Heart right ventricle (tissue), 16 donors: ENCODE data around the gene TKFC. TPM values are rescaled to one million over a fixed set of nuclear protein-coding genes. Genes with fewer than 3 reads are reported as not detected.

Experiments used
- ATAC-seq, 8 donors: fragments of 200-7000 bp; cut with Tn5 transposase; one replicate each; pipeline ENCODE4 v1.9.1; 2020; ENCODE audit warnings: mild to moderate bottlenecking in 8 of 8, moderate library complexity in 8 of 8, moderate number of reproducible peaks in 1 of 8
- DNase-seq, 2 donors: peaks; one replicate each; pipeline ENCODE4 v3.0.0-alpha.2; 2020
- H3K27ac ChIP-seq, 10 donors: fragments of 200-600 bp; sonication (generic) in 2 of 10; one replicate each; pipeline versions ENCODE4 v1.5.0 to v1.8.0; 2020 to 2022; ENCODE audit warnings: mild to moderate bottlenecking in 3 of 10
- H3K27me3 ChIP-seq, 7 donors: fragments of 200-600 bp; one replicate each; pipeline ENCODE4 v1.8.0; 2021 to 2022; ENCODE audit warnings: mild to moderate bottlenecking in 2 of 7
- H3K36me3 ChIP-seq, 9 donors: fragments of 200-600 bp; sonication (generic) in 1 of 9; one replicate each; pipeline versions ENCODE4 v1.5.0 to v1.8.0; 2020 to 2022; ENCODE audit warnings: mild to moderate bottlenecking in 2 of 9
- H3K4me1 ChIP-seq, 9 donors: fragments of 200-600 bp; sonication (generic) in 1 of 9; one replicate each; pipeline versions ENCODE4 v1.5.0 to v1.8.0; 2020 to 2022; ENCODE audit warnings: mild to moderate bottlenecking in 4 of 9
- H3K4me3 ChIP-seq, 10 donors: fragments of 200-600 bp; sonication (generic) in 2 of 10; one replicate each; pipeline versions ENCODE4 v1.5.0 to v1.8.0; 2020 to 2022; ENCODE audit warnings: mild to moderate bottlenecking in 7 of 10, moderate library complexity in 2 of 10
- H3K9me3 ChIP-seq, 11 donors: fragments of 200-600 bp in 10 of 11; sonication (generic) in 2 of 11; one replicate each; pipeline versions ENCODE4 v1.5.0 to v1.8.0; 2013 to 2022; ENCODE audit warnings: mild to moderate bottlenecking in 2 of 11, control low read depth in 1 of 11, moderate library complexity in 1 of 11
- WGBS, 2 donors: extraction: QIAGEN DNeasy Blood & Tissue Kit; methylation state at CpG; one replicate each; pipeline ENCODE4 v1.1.7; 2013; ENCODE audit warnings: inconsistent platforms in 1 of 2; 5-methylcytosine and 5-hydroxymethylcytosine counted together
- intact Hi-C, 10 donors: fragments of 100-400 bp; cut with DNase I; formaldehyde crosslinking; loops; one replicate each; pipeline versions ENCODE4 v1.11.1 to v1.14.2; 2022
- polyA plus RNA-seq, 2 donors: library from polyadenylated mRNA; stranded (reverse); fragments of 200-250 nt; gene quantifications; one replicate each; pipeline ENCODE4 v1.2.3, GENCODE V29; 2013
- total RNA-seq, 10 donors: library from RNA; stranded (reverse); fragmentation: NEBNext Ultra II Directional in 3 of 10; extraction: Animal tissue kit (Norgen Biotek cat#: 25700) in 3 of 10; gene quantifications; one replicate each; pipeline versions ENCODE4 v1.2.1 to v1.2.4, GENCODE V29; 2021 to 2023
- TF ChIP-seq, protein P1 (sequence below), 9 donors: fragments of 200-600 bp; sonication (generic) in 2 of 9; IDR thresholded peaks; one replicate each; pipeline versions ENCODE4 v1.5.0 to v1.8.0; 2021 to 2022; ENCODE audit warnings: antibody characterized with exemption in 9 of 9, mild to moderate bottlenecking in 5 of 9, moderate library complexity in 1 of 9
- donor health status: Arrhythmogenic right ventricular cardiomyopathy.
- donor health status: ischemic (EF 13 %, LVEDD 7.1; RV severe dilation, severe dysfunction).
- donor health status: healthy with polysubstance abuse.
- donor health status: DM: no; HTN: yes; CAD: no.
- donor health status: DM: no; HTN: no; CAD: no.
- donor health status: ischemic (EF 25% LVEDD 6.9; RV normal size, moderate dysfunction).
- donor health status: ischemic (EF 25% LVEDD 5.7; RV mildly dilated, moderate dysfunction).
- donor health status: healthy.
- donor health status: DM: yes; HTN: yes; CAD: no.
- donor health status: Ischemic cardiomyopathy.
- donor health status: ischemic (EF 35%, LVEDD 5.7; RV mildly dilated, moderate dysfunction).
- donor health status: nonischemic (EF 11% LVEDD 7.7; RV severe dilation, severe dysfunction).
- donor health status: DM: yes; HTN: yes; CAD: no.
- donor health status: PGD.
- donor health status: ischemic (EF 29% LVEDD 5.4; RV normal size, mild dysfunction).
- donor health status: nonischemic (EF 23%, LVEDD 6.1; RV moderate dilation, normal function).

The TKFC gene
- total and polyA plus RNA-seq, 12 donors: 11.8 to 26.1 (median 19.7) TPM

DNA sequence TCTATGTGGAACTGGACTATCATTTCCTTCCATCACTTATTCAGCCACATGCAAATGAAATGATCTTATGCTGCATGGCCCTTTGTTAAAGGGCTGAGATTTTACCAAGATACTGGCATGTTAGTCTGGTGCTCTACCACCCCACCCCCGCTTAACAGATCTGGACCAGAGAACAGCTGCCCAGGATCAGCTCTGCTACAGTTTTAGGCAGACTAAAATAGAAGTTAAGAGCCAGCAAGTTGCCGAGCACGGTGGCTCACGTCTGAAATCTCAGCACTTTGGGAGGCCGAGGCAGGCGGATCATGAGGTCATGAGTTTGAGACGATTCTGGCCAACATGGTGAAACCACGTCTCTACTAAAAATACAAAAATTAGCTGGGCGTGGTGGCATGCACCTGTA lies 4.7 kb upstream of the TKFC start:
- DNase-seq: no peak
- Histone ChIP-seq H3K27ac (peak overlapping the region in 2 of 10 donors; percentile 8 to 17), H3K36me3 (peaks cover 0 to 79% (median 40%) of the 10 kb centered on the region in 9 donors), H3K4me1 (peaks cover 11 to 63% (median 39%) of the 10 kb centered on the region in 9 donors), H3K27me3 (no peaks in the 10 kb centered on the region), H3K9me3 (no peaks in the 10 kb centered on the region), H3K4me3 (no peak overlapping the region)
- intact Hi-C loops: no loop called here
- TF ChIP-seq, protein P1, sequence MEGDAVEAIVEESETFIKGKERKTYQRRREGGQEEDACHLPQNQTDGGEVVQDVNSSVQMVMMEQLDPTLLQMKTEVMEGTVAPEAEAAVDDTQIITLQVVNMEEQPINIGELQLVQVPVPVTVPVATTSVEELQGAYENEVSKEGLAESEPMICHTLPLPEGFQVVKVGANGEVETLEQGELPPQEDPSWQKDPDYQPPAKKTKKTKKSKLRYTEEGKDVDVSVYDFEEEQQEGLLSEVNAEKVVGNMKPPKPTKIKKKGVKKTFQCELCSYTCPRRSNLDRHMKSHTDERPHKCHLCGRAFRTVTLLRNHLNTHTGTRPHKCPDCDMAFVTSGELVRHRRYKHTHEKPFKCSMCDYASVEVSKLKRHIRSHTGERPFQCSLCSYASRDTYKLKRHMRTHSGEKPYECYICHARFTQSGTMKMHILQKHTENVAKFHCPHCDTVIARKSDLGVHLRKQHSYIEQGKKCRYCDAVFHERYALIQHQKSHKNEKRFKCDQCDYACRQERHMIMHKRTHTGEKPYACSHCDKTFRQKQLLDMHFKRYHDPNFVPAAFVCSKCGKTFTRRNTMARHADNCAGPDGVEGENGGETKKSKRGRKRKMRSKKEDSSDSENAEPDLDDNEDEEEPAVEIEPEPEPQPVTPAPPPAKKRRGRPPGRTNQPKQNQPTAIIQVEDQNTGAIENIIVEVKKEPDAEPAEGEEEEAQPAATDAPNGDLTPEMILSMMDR (IDR thresholded peaks at IDR 0.05): no peak
- 63 to 72% methylated on average over 9 of the region's 9 CpGs for WGBS, 2 donors
- ATAC-seq: no peak

DNA sequence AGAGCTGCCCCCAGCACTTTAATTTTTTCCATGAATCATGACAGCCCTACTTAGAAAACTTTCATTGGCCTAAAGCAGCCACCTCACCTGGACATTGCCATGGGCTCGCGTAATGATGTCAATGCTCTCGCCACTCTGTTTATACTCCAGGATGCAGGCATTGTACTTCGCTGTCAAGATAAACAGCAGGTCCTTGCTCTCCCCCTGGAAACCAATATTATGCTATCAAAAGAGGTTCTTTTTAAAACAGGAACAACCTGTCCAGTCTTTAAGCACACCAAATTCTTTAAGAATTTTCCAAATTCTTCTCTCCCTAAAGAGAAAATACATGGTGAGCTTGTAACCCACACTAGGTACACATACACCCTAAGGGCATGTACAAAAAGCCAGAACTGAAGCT lies 3.2 kb upstream of the TKFC start:
- TF ChIP-seq, protein P1 (IDR thresholded peaks at IDR 0.05): no peak
- no peaks in the 10 kb centered on the region for H3K27me3 ChIP-seq
- H3K4me3 ChIP-seq: no peak overlapping the region
- no peak for ATAC-seq
- DNase-seq: no peak
- peaks cover 11 to 69% (median 47%) of the 10 kb centered on the region in 9 donors for H3K4me1 ChIP-seq
- intact Hi-C loops: loop anchor here in 3 of 10 donors (5.0 to 10.0 kb wide), 3 partner anchors 37 to 105 kb away; partner anchors contain the start of gene SDHAF2 (in 1 of the 3)
- no peaks in the 10 kb centered on the region for H3K9me3 ChIP-seq
- WGBS, 2 donors: 92 to 94% methylated on average over 4 of the region's 4 CpGs
- H3K36me3 ChIP-seq: peaks cover 0 to 64% (median 25%) of the 10 kb centered on the region in 9 donors
- no peak overlapping the region for H3K27ac ChIP-seq

DNA sequence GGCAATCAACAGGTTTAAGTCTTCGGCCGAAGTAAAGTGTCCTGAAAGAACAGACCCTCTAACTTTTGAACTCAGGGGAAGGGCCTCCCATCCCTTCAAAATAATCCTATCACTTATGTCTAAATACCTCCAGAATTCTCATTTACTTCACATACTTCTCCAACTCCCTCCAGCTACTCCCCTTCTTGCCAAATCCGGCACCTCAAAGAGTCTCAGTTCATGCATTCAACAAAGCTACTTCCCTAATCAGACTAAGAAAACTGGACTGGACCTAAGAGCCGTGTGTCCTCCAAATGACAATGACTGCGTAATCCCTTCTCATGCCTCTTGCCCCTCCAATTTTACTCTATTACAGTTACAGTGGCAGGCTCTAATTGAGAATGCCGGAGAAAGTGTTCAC lies 1.4 kb upstream of the TKFC start:
- WGBS, 2 donors: 57 to 62% methylated on average over 6 of the region's 6 CpGs
- H3K27ac ChIP-seq: peak overlapping the region in 5 of 10 donors; percentile 91 to 96 (median 94)
- peaks cover 11 to 74% (median 51%) of the 10 kb centered on the region in 9 donors for H3K4me1 ChIP-seq
- TF ChIP-seq, protein P1 (IDR thresholded peaks at IDR 0.05): no peak
- intact Hi-C loops: loop anchor here in 5 of 10 donors (2.0 to 10.0 kb wide), 5 partner anchors 29 to 103 kb away; partner anchors contain the start of genes CYB561A3 (in 1 of the 5), SDHAF2 (in 1 of the 5) and TMEM216 (in 1 of the 5)
- H3K4me3 ChIP-seq: peak overlapping the region in 9 of 10 donors; percentile 79 to 99 (median 94)
- DNase-seq (no peak), ATAC-seq (no peak)
- H3K27me3 ChIP-seq: no peaks in the 10 kb centered on the region
- H3K36me3 ChIP-seq: peaks cover 0 to 46% (median 15%) of the 10 kb centered on the region in 9 donors
- H3K9me3 ChIP-seq: no peaks in the 10 kb centered on the region

DNA sequence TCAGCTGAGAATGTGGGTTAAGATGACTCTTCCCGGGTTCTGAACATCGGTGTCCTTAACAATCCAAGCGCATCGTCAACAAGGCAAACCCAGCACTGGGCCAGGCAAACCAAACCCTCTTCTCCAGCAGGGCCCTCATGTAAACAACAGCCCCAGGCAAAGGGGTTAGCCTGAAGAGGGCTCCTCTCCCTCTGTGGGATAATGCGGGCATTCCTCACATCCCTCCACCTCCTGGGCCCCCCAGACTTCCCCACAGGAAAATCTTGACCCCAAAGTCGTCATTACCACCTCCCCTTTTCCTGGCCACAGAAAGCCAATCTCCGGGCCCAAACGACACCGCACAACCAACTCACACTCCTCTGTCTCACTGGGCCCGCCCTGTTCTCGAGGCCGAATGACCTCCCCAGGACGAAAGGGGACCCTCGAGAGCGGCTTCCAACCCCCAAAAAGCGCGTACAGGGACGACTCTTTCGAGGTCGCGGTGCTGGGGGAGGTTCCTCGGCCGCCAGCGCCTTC lies 689 bp upstream of the TKFC start:
- no peak for DNase-seq
- H3K36me3 ChIP-seq: peaks cover 0 to 39% (median 10%) of the 10 kb centered on the region in 9 donors
- WGBS, 2 donors: 1% methylated on average over 24 of the region's 24 CpGs
- peak overlapping the region; percentile 81 to 96 (median 92) for H3K27ac ChIP-seq
- ATAC-seq: peak in 1 of 8 donors; percentile 9
- intact Hi-C loops: loop anchor here in 5 of 10 donors (2.0 to 10.0 kb wide), 5 partner anchors 28 to 102 kb away; partner anchors contain the start of genes CYB561A3 (in 1 of the 5), SDHAF2 (in 1 of the 5) and TMEM216 (in 1 of the 5)
- peak overlapping the region; percentile 79 to 99 (median 95) for H3K4me3 ChIP-seq
- TF ChIP-seq, protein P1 (IDR thresholded peaks at IDR 0.05): no peak
- H3K9me3 ChIP-seq: no peaks in the 10 kb centered on the region
- H3K4me1 ChIP-seq: peaks cover 11 to 68% (median 50%) of the 10 kb centered on the region in 9 donors
- no peaks in the 10 kb centered on the region for H3K27me3 ChIP-seq
